ENCODE data around the gene SLC9A9. TPM values are rescaled to one million over a fixed set of nuclear protein-coding genes. Genes with fewer than 3 reads are reported as not detected.

SLC9A9 gene
- total RNA-seq, 4 donors from 2014 or later, result 13.4 to 15.0 (median 14.4) TPM

- Histone ChIP-seq H3K36me3 (no peaks in the 10 kb centered on the region), H3K4me1 (peaks cover 0 to 16% (median 5%) of the 10 kb centered on the region in 4 donors), H3K27ac (replicated peaks in 1 of 4) (no peak overlapping the region), H3K27me3 (no peaks in the 10 kb centered on the region), H3K9me3 (no peaks in the 10 kb centered on the region), H3K4me3 (no peak overlapping the region)
- 88% methylated on average over 5 of the region's 5 CpGs for WGBS
- TF ChIP-seq POLR2A (IDR thresholded peaks at IDR 0.05; ENCODE audit: low read depth), result no peak
- TF ChIP-seq EP300 (IDR thresholded peaks at IDR 0.05), result no peak
- no peak for TF ChIP-seq POLR2AphosphoS5 (IDR thresholded peaks at IDR 0.05)
- TF ChIP-seq CTCF (IDR thresholded peaks at IDR 0.05), result no peak
- no peak for DNase-seq (ENCODE audit: extremely low spot score)
- intact Hi-C loops (cut with DNase I), result no loop called here
These were observed 547.0 kb downstream of the SLC9A9 start for GRCh38 chr3:143301031-143301901.

- Histone ChIP-seq H3K27ac (replicated peaks in 1 of 4) (no peak overlapping the region), H3K4me1 (peaks cover 0 to 16% (median 0%) of the 10 kb centered on the region in 4 donors), H3K9me3 (no peaks in the 10 kb centered on the region), H3K36me3 (no peaks in the 10 kb centered on the region), H3K27me3 (no peaks in the 10 kb centered on the region), H3K4me3 (no peak overlapping the region)
- no peak for DNase-seq (ENCODE audit: extremely low spot score)
- intact Hi-C loops (cut with DNase I), result no loop called here
- 89% methylated on average over 5 of the region's 5 CpGs for WGBS
- TF ChIP-seq POLR2AphosphoS5 (IDR thresholded peaks at IDR 0.05), result no peak
- no peak for TF ChIP-seq POLR2A (IDR thresholded peaks at IDR 0.05; ENCODE audit: low read depth)
These were observed 549.3 kb downstream of the SLC9A9 start for GRCh38 chr3:143298886-143299535.

GRCh38 chr3:143298380-143298779, 549.9 kb downstream of the SLC9A9 start:
- no peak for TF ChIP-seq POLR2AphosphoS5 (IDR thresholded peaks at IDR 0.05)
- TF ChIP-seq EP300 (IDR thresholded peaks at IDR 0.05), result no peak
- no peak for TF ChIP-seq CTCF (IDR thresholded peaks at IDR 0.05)
- no peak for TF ChIP-seq POLR2A (IDR thresholded peaks at IDR 0.05; ENCODE audit: low read depth)
- Histone ChIP-seq H3K9me3 (no peaks in the 10 kb centered on the region), H3K27me3 (no peaks in the 10 kb centered on the region), H3K4me3 (no peak overlapping the region), H3K27ac (replicated peaks in 1 of 4) (no peak overlapping the region), H3K4me1 (peaks cover 0 to 12% (median 0%) of the 10 kb centered on the region in 4 donors), H3K36me3 (no peaks in the 10 kb centered on the region)
- intact Hi-C loops (cut with DNase I), result no loop called here
- no peak for DNase-seq (ENCODE audit: extremely low spot score)

- TF ChIP-seq CTCF (IDR thresholded peaks at IDR 0.05), result no peak
- no peak for TF ChIP-seq POLR2A (IDR thresholded peaks at IDR 0.05; ENCODE audit: low read depth)
- TF ChIP-seq POLR2AphosphoS5 (IDR thresholded peaks at IDR 0.05), result no peak
- no peak for TF ChIP-seq EP300 (IDR thresholded peaks at IDR 0.05)
- H3K4me3 ChIP-seq, result no peak overlapping the region
- H3K27me3 ChIP-seq, result no peaks in the 10 kb centered on the region
- H3K9me3 ChIP-seq, result no peaks in the 10 kb centered on the region
- DNase-seq (ENCODE audit: extremely low spot score), result no peak
- H3K27ac ChIP-seq (replicated peaks in 1 of 4), result no peak overlapping the region
- 85% methylated on average over 4 of the region's 4 CpGs for WGBS
- H3K36me3 ChIP-seq, result no peaks in the 10 kb centered on the region
- intact Hi-C loops (cut with DNase I), result no loop called here
- peaks cover 0 to 5% (median 0%) of the 10 kb centered on the region in 4 donors for H3K4me1 ChIP-seq
These were observed 552.8 kb downstream of the SLC9A9 start for GRCh38 chr3:143295201-143296080.

Data from esophagus muscularis mucosa (tissue), 4 donors.